GM21447 (cell line): ENCODE measurements around the gene MORC4.
"Not testable (repeated sequence)": the region's sequence is repeated elsewhere in the genome, so short reads cannot be mapped to it uniquely, and the experiment has no call there.

Source experiments
- ATAC-seq: cut with Tn5 transposase; IDR thresholded peaks from one replicate; pipeline ENCODE4 v1.9.1; 2021; ENCODE audit not compliant: unreplicated experiment

The MORC4 gene

GRCh38 chrX:107000013-107000515 lies at the start of gene MORC4:
Gene MORC4 (minus strand): TSS chrX:107000212. CDS start chrX:106999969, 243 bp downstream.
- peak; percentile 68 for ATAC-seq

GRCh38 chrX:107047622-107048021 lies 47.6 kb upstream of the MORC4 start:
- no peak for ATAC-seq

GRCh38 chrX:107029752-107030151 lies 29.7 kb upstream of the MORC4 start:
- no peak for ATAC-seq

DNA sequence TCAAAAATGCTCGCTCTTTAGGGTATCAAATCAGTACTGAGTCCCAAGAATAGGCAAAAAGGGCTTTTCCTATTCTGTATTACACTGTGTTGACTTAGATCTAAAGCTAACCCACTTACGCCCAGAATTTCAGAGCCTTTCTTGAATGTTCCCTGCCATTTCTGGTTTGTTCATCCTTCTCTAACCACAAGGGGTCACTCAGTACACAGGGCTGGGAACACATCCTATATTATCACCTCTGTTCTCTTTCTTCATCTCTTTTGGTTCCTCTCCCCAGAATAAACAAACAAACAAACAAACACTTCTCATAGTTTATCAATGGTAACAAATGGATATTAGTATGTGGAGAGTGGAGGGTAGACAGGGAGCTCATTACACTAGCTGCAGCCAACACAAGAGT lies 25.5 kb upstream of the MORC4 start:
- ATAC-seq = no peak

- no peak for ATAC-seq
These were observed 14.9 kb upstream of the MORC4 start for GRCh38 chrX:107014936-107015335.

DNA sequence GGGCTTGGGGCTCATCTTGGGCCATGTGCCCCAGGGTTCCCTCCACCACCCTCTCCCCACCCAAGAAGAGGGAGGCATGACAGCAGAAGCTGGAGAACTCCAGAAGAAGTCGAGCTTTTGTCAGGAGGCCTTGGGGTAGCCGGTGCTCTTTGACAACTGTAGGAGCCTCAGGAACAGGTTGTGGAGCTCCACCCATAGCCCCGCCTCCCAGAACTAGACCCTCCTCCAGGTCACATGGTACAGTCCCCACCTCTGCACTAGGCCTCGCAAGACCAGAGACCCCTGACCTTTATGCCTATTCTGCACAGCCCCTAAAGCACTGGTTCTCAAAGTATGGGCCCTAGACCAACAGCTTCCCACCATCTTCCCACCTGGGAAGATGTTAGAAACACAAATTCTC lies 8.0 kb upstream of the MORC4 start:
- no peak for ATAC-seq

DNA sequence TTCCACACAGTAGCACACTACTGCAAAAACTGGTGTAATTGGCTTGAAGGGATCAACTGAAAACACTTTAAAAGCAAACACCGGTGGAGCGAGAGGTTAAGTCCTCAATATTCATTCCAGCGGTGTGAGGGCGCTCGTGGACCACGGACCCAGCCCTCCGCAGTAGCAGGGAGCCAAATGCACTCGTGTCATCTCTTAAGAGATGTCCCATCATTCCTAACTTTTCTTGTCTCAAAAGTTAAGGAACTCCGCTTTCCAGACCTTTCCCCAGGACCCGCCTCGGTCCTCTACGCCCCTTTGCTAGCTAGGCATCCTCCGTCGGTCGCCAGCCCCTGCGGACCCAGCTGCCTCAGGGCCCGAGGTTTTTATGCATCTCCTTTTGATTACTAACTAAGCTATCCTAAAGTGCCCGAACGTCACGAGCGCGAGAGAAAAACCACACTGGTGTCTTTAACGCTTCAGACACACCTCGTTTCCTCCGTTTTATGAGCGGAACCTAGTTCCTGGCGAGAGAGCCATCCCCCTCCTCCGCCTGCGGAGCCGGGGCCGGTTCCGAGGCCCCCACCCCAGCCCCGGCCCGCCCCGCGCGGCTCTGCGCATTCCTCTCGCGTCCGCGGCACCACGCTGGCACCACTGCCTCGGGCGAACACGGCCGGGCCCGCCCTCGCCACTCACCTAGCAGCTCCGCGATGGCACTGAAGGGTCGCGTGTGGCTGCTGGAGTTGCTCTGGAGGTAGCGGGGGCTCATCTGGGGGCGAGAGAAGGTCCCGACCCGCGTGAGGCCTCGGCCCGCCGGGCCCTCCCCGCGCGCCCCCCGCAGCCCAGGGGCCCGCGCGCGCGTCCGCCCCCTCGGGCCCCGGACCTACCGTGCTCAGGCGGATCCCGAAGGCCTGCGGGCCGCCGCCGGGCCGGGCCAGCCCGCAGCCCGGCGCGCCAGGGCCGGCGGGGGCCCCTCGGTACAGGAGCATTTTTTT lies 723 bp downstream of the MORC4 start:
- ATAC-seq = peak; percentile 56

- ATAC-seq = no peak
These were observed 2.4 kb downstream of the MORC4 start for GRCh38 chrX:106997611-106998010.

GRCh38 chrX:106995678-106996077 lies 4.3 kb downstream of the MORC4 start:
- no peak for ATAC-seq

DNA sequence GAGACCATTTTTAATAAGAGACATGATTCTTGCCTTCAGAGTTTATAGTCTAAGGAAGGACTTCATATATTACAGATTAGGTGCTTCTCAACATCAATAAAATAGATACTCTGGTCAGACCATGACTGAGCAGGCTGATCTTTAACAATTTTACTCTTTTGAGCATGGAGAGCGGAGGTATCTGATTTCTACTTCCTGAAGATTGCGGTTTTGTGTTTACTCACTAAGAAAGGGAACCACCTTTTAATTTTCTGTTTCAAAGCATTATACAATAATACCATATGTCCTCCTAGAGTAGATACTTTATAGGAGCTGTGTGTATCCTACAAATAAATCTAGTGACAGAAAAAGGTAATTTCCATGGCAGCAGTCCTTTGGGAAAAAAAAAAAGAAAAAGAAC lies 12.5 kb downstream of the MORC4 start:
- ATAC-seq = no peak

DNA sequence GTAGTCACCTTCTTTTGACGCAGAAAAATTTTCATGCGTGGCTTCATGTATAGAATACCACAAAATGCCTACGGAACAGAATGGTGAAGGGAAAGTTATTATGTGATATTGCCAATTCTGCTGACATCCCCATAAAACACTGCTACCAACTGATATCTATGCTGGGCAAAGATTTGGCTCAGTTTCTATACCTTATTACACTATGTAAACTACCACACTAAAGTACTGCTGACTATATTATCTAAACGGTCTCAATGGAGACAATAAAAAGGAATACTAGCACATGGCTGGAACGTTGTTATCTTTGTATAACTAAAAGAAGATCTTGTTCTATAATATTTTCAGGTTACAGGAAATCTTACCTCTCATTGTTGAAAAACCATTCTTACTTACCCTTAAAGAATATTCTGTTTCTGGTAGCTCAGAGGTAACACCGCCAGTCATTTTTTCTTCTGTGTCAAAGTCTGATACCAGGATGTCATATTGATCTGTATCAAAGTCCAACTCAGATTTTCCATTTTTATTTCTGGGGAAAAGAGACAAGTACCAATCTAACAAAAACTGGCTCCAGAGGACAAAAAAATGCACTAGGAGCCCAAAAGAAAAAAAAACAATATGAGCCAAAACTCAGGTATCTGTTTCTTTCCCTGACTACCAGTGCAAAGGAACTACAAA lies 18.9 kb downstream of the MORC4 start:
- ATAC-seq = no peak

GRCh38 chrX:106976416-106976815 lies 23.6 kb downstream of the MORC4 start:
- no peak for ATAC-seq

GRCh38 chrX:106973433-106974149 lies 26.4 kb downstream of the MORC4 start:
- ATAC-seq = no peak

GRCh38 chrX:106972896-106973295 lies 27.1 kb downstream of the MORC4 start:
- no peak for ATAC-seq

DNA sequence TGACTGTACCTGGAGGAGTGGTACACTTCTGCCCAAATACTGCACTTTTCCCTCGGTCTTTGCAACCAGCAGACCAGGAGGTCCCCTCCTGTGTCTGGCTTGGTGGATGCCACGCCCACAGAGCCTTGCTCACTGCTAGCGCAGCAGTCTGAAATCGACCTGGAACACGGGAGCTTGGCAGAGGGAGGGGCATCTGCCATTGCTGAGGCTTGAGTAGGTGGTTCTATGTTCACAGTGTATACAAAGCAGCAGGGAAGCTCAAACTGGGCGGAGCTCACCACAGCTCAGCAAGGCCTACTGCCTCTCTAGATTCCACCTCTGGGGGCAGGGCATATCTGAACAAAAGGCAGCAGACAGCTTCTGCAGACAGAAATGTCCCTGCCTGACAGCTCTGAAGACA lies 33.5 kb downstream of the MORC4 start:
- not testable (repeated sequence) for ATAC-seq

- ATAC-seq = no peak
These were observed 35.7 kb downstream of the MORC4 start for GRCh38 chrX:106964290-106964689.

DNA sequence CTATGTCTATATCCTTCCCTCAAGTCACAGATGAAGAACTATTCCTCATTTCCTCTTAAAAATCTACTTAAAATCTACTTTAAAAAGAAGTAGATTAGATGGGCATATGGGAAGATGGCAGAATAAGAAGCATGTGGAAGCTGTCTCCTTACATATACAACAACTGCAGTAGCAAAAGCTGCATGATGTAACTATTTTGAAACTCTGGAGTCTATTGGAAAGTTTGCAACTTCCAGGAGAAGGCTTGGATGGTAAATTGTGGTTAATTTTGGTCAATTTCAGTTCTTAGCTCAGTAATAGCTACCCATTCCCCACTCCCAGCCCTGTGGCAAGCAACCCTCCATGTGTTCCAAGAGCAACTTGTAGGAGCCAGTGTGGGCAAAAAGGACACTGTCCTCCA lies 36.9 kb downstream of the MORC4 start:
- ATAC-seq = no peak

GRCh38 chrX:106959901-106960300 lies 40.1 kb downstream of the MORC4 start:
- ATAC-seq = no peak

DNA sequence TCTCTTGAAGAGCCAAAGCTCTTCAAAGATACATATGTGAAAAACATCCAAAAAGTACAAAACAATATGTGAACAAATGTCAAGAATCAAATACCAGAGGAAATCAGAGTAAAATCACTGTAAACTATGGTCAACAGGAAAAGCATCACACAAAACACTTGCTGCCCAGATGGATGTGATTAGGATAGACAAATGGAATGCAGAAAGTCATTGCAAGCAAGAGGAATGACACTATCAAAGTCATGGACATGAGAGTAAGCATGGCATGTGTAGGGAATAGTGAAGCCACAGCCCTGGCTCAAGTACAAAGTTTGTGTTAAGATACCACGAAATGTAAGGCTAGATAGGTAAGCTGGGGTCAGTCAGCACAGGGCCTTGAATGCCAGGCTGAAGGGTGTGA lies 42.2 kb downstream of the MORC4 start:
- no peak for ATAC-seq

DNA sequence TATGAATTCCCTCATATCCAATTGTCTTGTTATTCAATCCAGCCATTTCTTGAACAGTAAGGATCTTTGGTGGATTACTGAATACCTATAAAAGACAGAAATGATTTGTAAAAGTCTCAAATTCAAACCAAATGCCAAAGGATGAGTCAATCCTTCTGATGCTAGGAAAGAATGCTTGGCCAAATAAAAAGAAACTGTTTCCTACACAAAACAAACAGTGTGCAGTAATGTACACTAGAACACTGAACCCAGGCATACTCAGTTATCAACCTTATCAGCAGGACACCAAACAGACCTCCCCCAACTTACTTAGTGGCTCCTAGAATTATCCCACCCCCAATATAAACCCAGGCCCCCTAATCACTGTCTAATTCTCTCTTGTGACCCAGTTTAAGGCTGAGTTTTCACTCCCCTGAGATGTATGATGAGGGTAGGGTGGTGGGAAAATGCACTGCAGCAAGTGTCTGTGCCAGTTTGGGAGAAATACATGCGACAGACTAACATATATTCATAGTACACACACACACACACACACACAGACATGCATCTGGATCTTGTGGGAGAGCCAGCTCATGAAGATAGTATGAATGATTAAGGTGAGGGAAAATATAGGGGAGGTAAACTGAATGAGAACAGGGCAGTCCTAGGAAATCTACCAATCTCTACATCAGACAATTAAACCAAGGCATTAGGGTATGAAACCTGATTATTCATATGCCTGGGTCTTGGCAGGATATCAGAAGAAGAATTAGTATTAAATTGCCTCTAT lies 44.8 kb downstream of the MORC4 start:
- ATAC-seq = no peak

DNA sequence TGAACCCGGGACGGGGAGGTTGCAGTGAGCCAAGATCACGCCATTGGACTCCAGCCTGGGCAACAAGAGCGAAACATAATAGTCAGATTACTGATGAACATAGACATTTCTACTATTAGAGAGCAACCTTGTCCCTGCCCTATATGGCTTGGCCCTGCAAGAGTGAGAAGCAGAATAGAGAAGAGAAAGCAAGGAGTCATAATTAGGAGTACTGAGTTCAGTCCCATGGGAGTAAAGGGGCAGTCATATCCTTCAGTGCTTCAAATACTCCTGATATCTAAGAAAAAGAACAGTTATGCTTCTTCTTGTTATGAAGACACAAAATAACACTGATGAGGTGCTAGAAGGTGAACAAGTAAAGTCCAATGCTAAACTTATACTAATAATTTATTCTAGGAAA lies 46.0 kb downstream of the MORC4 start:
- ATAC-seq = no peak
